ENCODE measurements around the gene DEDD.
"Not testable (repeated sequence)": the region's sequence is repeated elsewhere in the genome, so short reads cannot be mapped to it uniquely, and the experiment has no call there.

The DEDD gene

DNA sequence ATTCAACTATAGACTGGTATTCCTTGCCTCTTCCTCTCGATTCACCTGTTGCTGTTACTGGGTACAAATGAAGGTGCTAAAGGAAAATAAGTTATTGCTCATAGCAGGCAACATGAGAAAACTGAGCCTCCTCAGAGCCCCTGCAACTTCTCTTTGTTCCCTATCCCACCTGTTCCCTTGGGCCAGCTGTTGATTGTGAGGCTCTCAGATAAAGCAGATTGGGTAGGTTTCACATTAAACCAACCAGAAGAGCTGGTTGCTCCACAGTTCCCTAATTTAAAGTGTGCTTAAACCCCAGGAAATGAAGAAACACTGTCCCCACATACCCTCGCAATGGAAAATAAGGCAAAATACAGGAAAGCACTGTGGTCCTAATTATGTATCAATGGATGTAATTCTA lies 4.8 kb downstream of the DEDD start:
- DNase-seq, result no peak

DNA sequence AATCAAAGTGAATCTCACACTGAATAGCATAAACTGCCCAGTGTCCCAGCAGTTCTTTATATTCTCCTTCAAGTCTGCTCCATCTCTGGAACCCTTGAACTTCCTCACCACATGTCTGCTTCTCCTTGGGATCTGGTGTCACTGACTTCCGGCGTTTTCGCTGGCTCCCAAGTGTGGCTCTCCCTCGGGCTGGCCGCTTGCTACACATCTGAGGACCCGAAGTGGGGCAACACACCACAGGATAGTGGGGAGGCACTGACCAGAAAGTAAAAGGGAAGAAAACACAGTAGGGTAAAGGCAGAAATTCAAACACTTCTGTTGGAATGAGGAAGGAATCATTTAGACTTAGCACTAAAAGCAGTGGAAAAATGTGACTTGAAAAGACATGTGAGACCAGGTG lies 9.5 kb downstream of the DEDD start:
- DNase-seq, result no peak

DNA sequence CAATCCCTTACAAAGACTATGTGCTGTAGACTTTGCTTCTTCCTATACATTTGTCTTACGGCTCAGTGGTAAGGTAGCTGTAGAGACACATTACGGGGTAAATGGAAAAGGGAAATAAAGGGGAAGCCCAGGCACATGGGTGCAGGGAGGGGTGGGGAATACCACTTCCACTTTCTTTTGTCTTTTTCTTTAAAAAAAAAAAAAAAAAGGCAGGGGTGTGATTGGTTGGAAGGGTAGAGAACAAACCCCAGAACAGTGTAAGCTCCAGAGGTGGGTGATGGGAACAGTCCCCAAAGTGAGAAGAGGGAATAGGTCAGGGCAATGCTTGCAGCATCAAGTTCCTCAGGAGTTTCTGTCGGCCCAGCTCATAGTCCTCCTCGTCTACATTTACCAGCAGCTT lies 10.6 kb downstream of the DEDD start:
- DNase-seq, result peak in 2 of 14 donors; percentile 8 to 18

DNA sequence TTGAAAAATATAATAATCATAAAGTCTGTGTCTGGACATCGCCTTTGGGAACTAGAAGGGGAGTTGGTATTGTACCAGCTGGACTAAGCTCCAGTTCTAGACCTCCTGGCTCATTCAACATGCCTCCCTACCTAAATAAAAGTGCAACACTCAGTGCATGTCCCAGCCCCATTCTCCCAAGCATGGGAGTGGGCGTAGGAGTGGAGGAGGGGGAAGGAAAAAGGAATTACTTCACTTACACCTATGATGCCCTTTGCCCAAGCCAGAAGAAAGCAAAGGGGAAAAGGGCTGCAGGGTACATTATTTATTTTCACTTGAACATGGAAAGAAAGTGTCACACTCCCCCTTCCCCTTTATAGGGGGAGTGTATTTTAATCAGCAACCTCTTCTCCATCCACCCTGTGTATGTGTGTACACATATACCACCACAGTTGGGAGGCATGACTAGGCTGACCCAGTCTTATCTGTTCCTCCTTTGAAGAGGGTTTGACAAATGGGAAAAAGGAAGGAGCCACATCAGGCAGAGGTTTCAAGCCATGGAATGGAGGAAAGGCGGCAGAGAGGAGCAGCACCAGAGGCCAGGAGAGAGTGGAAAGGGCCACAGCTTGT lies 11.3 kb downstream of the DEDD start:
- no peak for DNase-seq

DNA sequence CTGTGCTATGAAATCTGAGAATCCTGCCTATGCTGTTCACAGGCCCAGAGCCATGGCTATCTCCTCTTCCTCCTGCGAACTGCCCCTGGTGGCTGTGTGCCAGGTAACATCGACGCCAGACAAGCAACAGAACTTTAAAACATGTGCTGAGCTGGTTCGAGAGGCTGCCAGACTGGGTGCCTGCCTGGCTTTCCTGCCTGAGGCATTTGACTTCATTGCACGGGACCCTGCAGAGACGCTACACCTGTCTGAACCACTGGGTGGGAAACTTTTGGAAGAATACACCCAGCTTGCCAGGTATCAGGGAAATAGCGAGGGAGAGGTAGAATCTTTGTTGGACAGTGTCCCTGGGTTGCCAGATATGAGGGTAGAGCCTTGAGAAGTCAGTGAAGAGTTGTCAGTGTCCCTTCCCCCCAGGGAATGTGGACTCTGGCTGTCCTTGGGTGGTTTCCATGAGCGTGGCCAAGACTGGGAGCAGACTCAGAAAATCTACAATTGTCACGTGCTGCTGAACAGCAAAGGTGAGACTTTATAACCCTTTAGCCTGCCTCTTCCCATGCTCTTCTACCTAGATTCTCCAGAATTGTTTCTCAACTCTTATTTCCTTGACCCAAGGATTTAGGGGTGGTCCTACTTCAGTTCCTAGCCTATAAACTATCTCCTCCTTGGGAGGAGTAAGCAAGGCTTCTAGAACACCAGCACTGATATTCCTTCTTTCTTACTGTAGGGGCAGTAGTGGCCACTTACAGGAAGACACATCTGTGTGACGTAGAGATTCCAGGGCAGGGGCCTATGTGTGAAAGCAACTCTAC lies 13.2 kb downstream of the DEDD start:
- peak in 1 of 14 donors; percentile 30 for DNase-seq

DNA sequence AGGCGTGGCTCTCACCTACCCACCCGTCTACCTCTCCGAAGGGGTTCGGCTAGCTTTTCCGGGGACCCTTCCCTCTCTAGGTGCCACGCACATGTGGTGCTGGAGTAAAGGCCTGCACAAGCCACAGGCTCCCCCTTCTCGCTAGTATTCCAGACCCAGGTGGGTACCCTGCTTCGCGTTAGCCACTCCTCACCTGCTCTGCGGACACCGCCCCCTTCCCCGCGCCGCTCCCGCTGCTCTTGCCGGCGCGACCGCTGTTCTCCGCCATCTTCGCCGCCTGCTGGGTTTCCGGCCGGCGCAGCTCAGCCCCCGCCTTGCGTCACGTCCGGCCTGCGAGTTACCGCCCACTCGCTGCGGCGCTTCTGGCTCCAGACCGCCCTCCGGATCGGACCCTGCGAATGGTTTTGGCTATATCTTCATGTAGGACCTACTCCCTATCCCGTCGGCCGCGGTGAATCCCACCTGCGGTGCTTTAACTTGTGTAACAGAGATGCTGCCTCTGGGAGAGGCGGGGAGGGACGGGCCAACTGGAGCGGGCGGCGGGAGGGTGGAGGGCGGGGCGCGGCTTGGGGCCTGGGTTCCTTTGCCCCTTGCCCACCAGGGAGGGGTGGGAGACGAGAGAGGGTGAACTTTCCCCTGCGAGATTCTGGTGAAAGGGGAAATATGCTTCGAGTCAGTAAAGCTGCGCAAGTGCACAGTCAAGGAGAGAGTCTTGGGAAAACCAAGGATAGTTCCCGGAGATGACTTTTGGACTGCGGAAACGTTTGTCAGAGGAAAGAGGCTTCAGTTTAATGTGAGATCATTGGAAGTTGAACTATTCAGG lies 14.5 kb downstream of the DEDD start, which contains the start of the genes NIT1 and PFDN2:
Gene NIT1 (plus strand): TSS at position 347 of the 823 bp plus-strand sequence. CDS start 72 bp downstream, at position 419.
Gene PFDN2 (minus strand): TSS at position 279 of the 823 bp plus-strand sequence. CDS start 11 bp downstream, at position 268.
- peak; percentile 30 to 87 (median 78) for DNase-seq

DNA sequence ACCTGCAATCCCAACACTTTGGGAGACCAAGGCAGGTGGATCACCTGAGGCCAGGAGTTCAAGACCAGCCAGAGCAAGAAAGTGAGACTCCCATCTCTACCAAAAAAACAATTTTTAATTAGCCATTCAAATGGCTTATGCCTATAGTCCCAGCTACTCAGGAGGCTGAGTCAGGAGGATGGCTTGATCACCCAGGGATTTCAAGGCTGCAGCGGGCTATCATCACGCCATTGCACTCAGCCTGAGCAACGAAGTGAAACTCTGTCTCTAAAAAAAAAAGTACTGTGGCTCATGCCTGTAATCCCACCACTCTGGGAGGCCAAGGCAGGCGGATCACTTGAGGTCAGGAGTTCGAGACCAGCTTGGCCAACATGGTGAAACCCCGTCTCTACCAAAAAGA lies 16.5 kb downstream of the DEDD start:
- not testable (repeated sequence) for DNase-seq

DNA sequence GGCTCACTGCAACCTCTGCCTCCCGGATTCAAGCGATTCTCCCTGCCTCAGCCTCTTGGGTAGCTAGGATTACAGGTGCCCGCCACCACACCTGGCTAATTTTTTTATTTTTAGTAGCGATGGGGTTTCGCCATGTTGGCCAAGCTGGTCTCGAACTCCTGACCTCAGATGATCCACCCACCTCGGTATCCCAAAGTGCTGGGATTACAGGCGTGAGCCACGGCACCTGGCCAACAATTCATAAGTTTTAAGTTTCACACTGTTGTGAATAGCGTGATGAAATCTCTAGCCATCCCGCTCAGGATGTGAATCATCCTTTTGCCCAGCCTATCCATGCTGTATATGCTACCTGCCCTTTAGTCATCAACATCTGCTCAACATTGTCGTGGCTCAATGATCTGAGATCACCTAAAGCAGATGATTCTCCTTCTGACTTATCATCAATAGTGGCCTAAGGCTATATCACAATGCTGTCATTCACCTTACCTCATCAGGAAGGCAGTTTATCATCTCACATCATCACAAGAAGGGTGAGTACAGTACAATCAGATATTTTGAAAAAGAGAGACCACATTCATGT lies 17.2 kb downstream of the DEDD start:
- no peak for DNase-seq

DNA sequence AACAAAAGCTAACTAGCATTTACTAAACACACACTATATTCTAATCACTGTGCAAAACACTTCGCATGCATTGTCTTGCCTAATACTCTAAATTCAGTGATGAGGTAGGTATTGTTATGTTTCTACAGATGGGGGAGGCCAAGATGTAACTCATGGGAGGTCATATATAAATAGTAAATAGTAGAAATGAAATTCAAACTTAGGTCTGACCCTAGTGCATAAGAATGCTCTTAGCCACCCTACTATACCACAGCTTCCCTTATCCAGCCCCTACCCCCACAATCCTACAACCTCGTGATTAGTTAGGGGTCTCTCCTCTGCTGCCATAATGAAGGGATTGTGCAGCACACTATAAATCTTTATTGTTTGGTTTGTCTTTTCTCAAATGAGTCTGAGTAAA lies 17.9 kb downstream of the DEDD start:
- no peak for DNase-seq

DNA sequence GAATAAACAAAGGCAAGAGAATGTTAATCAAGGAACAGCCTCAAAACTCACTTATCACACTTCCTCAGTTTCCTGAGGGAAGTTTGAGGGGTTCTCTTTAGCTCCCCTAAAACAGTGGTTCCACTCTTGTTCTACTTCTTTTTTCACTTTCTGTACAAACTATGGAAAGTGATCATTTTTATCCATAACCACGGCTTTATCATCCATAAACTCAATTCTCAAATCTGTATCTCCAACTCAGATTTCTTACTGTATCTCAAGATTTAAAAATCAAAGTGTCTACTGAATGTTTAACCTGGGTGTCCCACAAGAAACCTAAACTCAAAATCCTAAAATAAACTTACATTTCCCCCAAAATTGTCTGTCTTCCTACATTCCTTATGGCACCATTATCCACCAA lies 18.6 kb downstream of the DEDD start:
- DNase-seq, result no peak

DNA sequence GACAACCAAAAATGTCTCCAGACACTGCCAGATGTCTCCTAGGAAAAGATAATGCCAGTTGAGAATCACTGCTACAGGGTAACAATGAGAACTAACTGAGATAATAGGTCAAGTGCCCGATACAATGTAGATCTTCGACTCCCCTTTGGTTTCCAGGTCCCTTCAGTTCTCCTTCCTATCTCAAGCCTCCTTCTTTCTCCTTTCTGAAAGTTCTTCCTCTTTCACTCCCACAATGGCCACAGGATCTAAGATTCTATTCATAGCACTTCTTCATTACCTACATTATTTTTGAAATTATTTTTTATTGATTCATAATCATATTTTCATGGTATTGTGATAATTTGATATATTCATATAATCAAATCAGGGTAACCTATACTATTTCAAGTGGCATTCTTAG lies 20.9 kb downstream of the DEDD start:
- no peak for DNase-seq

DNA sequence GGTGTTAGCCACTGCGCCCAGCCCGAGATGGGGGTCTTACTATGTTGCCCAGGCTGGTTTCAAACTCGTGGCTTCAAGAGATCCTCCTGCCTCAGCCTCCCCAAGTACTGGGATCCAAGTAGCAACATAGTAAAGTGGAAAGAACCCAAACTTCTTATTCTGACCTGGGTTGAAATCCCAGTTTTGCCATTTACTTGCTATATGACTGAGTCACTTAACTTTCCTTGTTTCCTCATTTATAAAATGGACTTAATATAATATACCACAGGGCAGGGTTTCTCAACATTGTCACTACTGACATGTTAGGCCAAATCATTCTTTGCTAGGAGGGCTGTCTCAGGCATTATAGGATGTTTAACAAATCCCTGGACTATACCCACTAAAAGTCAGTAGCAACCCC lies 21.4 kb downstream of the DEDD start:
- no peak for DNase-seq

DNA sequence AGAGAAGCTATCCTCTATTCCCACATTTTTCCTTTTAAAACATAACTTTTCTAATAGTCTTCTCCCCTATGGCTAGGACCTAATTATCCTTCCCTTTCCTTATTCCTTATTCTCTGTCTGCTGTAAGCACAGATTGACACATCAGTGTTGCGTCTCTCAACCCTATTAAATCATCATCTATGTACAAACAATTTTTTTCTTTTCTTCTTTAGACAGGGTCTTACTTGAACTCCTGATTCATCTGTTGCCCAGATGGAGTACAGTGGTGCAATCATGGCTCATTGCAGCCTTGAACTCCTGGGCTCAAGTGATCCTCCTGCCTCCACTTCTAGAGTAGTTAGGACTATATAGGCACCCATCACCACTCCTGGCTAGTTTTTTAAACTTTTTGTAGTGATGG lies 26.0 kb downstream of the DEDD start:
- no peak for DNase-seq

DNA sequence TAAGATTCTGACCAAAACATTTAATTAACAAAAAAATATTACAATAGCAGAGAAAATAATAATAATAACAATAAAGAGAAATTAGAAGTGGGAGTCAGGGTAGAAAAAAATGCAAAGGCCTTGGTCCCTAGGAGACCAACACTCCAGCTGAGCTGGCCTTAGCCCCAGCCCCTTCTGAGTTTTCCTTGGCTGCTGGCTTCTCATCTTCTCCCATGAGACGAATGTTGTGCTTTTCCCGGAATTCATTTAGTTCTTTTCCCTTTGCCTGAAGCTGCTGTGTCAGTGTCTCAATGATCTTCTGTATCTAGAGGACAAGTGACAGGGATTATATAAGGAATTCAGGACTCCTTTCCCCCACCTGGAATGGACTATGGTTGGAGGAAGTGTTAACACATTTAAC lies 31.9 kb downstream of the DEDD start:
- no peak for DNase-seq

DNA sequence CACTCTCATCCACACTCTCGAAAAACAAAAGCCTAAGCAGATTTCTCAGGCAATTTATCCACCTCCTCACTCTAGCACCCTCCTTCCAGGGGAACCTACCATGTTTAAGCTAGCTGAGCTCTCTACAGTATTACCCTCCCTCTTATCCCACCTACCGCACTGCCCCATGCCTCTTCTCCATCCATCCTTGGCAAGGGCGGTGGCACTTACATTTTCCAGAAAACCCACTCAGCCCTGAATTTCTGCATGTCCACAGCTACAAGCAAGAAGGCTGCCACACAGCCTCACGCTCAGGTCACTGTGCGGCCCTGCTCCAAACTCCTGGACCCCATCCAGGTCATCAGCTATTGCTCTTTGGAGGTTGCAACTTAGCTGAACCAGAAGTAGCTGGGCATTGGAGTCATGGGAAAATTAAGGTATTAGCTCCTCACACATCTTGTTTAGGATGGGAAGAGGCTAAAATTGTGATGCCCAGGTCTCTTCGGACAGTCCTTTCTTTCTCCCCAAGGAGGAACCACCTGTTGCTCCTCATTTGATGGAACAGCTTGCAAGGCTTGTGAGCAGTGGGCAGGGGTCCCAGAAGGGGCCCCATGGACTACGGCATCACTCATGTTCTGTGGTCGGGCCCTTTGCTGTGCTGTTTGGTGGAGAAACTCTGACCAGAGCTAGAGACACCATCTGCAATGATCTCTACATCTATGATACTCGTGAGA lies 33.2 kb downstream of the DEDD start:
- DNase-seq, result peak in 1 of 14 donors; percentile 6

DNA sequence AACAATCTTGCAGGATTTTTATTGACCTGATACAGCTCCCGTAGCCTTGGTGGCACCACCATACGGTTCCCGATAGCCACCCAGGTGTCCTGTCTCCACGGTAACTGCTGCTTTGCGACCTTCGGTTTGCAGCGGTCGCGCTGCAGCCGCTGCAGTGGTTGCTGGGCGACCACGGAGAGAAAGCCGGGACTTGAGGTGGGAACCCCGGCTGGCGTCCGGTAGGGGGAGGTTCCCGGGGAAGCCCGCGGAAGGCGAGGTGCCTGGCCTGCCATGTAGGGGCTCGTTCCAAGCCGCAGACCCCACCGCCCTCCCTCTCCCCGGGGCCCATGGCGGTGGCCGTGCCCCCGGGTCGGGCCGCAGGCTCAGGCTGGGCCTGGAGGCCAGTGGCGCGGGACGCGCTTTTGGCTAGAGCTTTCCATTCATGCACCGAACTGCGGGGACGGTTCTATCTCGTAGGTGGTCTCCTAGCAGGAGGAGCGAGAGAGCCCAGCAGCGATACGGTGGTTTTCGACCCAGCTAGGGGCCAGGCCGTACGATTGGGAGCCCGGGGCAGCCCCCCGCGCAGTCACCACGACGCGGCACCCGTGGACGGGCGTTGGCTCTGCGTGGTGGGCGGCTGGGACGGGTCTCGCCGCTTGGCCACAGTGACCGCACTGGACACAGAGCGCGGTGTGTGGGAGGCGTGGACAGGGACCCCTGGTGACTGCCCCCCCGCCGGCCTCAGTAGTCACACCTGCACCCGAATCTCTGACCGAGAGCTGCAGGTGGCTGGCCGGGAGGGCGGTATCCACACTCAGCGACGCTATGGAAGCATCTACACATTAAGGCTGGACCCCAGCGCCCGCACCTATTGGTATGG lies 34.0 kb downstream of the DEDD start, which contains the start of gene KLHDC9:
Gene KLHDC9 (plus strand): TSS at position 152 of the 859 bp plus-strand sequence. CDS start 175 bp downstream, at position 327.
- DNase-seq, result peak in 12 of 14 donors; percentile 13 to 87 (median 74)

DNA sequence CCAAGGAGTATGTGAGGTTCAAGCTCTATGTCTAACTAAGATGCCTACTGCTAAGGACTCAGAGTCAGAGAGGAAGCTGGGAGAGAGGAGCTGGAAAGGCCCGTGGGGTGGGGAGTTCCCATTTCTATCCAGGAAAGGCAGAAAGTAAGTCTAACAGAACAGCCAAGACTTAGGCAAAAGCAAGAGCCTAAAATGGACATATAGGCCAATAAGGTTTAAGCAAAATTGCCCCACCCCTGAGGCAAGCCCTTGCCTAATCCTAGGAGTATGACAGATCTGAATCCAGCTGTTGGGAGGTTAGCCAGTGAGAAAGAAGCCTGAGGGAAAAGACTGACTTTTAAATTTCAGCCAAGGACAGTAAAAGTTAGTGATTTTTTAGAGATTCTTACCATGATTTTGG lies 35.9 kb downstream of the DEDD start:
- no peak for DNase-seq

DNA sequence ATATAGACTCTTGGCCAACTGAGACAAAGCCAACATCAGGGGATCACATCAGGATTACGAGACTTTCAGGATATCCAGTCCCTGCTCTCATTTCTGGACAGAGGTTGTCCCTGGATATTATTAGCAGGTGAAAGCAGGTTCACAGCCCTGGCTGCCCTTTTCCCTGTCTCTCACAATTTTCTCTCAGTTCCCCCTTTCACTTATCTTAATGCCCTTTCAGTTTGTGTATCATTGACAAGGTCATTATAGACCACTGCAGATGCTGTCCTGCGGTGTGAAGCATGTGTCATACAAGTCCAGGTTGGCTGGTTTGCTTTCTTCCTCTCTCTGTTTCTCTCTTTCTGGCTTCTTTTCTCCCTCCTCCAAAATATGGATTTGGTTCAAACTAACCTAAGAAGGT lies 36.5 kb downstream of the DEDD start:
- no peak for DNase-seq

DNA sequence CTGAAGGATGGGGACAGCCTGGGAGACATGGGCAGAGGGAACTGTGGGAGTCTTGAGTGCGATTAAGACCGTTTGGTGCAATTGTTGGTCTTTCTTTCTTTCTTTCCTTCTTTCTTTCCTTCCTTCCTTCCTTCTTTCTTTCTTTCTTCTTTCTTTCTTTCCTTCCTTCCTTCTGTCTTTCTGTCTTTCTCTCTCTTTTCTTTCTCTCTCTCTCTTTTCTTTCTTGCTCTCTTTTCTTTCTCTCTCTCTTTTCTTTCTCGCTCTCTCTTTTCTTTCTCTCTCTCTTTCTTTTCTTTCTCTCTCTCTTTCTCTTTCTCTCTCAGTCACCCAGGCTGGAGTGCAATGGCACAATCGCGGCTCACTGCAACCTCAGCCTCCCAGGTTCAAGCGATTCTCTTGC lies 37.2 kb downstream of the DEDD start:
- no peak for DNase-seq

DNA sequence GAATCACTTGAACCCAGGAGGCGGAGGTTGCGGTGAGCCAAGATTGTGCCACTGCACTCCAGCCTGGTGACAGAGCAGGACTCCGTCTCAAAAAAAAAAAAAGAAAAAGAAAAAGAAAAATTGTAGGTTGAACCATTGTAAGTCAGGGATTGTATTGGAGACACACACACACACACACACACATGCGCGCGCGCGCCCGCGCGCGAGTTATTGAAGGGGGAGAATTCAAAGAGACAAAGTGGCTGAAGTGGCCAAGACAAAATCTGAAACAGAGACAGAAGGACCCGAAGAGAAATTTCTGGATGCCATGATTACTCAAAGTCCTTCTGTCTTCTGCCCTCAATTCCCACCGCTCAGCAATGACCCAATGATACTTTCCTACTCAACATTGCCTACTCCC lies 38.0 kb downstream of the DEDD start:
- DNase-seq, result no peak

DNA sequence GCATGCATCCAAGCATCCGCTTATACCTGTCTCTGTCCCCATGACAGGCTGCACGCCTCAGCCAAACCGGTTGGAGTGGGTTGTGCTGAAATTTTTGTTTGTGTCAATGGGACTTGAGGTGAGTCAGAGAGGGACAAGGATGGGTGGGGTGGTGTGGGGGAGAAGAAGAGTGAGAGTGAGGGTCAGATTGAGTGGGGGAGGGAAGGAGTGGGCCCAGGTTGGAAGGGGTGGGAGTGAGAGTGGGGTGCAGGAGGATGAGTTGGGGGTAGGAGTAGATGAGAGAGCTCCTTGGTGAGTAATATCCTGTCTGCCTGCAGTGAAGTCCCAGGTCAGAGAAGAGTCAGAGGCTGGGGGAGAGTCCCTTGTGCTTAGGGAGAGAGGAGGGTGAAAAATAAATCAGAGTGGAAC lies 39.8 kb downstream of the DEDD start:
- DNase-seq, result no peak
